Fibroblast of lung (primary cell): ENCODE data around the gene CATSPERZ.

Experiments
- EZH2 ChIP-seq: IDR thresholded peaks from 2 replicates; pipeline ENCODE4 v1.5.1; 2012; ENCODE audit warnings: low read length, control low read depth, mild to moderate bottlenecking; ENCODE audit errors: missing control alignments
- TF ChIP-seq, protein P1 (sequence below), 2 donors: IDR thresholded peaks in 1 of 2; conservative IDR thresholded peaks in 1 of 2; 1 replicate in 1 of 2; 2 replicates in 1 of 2; pipeline ENCODE4 v1.5.1; 2011 to 2012; ENCODE audit warnings: low read length in 2 of 2, control low read depth in 1 of 2, inconsistent platforms in 1 of 2, low read depth in 1 of 2, mild to moderate bottlenecking in 1 of 2

DNA sequence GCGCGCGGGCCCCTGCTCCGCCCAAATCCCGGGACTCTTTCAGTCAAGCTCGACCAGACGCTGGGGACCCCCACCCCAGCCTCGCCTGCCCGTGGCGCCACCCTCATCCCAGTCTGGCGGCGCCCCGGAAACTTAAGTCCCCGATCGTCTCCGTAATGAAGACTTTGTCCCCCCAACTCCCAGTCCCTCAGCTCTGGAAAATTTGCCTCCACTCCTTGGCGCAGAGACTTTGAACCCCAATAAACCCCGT, 48.5 kb upstream of the CATSPERZ start:
- TF ChIP-seq, protein P1, sequence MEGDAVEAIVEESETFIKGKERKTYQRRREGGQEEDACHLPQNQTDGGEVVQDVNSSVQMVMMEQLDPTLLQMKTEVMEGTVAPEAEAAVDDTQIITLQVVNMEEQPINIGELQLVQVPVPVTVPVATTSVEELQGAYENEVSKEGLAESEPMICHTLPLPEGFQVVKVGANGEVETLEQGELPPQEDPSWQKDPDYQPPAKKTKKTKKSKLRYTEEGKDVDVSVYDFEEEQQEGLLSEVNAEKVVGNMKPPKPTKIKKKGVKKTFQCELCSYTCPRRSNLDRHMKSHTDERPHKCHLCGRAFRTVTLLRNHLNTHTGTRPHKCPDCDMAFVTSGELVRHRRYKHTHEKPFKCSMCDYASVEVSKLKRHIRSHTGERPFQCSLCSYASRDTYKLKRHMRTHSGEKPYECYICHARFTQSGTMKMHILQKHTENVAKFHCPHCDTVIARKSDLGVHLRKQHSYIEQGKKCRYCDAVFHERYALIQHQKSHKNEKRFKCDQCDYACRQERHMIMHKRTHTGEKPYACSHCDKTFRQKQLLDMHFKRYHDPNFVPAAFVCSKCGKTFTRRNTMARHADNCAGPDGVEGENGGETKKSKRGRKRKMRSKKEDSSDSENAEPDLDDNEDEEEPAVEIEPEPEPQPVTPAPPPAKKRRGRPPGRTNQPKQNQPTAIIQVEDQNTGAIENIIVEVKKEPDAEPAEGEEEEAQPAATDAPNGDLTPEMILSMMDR (conservative IDR thresholded peaks at IDR 0.05 in 1 of 2, IDR thresholded peaks at IDR 0.05 in 1 of 2; ENCODE audit: low read depth in 1 of 2, low read length in 2 of 2), result no peak
- TF ChIP-seq EZH2, result no peak
